ENCODE measurements around the gene CDKN2AIP. TPM values are rescaled to one million over a fixed set of nuclear protein-coding genes. Genes with fewer than 3 reads are reported as not detected.

Gene CDKN2AIP
- 7.0 and 15.9 TPM in 2 replicates for total RNA-seq (2014; rRNA removed; shearing (Covaris generic))

DNA sequence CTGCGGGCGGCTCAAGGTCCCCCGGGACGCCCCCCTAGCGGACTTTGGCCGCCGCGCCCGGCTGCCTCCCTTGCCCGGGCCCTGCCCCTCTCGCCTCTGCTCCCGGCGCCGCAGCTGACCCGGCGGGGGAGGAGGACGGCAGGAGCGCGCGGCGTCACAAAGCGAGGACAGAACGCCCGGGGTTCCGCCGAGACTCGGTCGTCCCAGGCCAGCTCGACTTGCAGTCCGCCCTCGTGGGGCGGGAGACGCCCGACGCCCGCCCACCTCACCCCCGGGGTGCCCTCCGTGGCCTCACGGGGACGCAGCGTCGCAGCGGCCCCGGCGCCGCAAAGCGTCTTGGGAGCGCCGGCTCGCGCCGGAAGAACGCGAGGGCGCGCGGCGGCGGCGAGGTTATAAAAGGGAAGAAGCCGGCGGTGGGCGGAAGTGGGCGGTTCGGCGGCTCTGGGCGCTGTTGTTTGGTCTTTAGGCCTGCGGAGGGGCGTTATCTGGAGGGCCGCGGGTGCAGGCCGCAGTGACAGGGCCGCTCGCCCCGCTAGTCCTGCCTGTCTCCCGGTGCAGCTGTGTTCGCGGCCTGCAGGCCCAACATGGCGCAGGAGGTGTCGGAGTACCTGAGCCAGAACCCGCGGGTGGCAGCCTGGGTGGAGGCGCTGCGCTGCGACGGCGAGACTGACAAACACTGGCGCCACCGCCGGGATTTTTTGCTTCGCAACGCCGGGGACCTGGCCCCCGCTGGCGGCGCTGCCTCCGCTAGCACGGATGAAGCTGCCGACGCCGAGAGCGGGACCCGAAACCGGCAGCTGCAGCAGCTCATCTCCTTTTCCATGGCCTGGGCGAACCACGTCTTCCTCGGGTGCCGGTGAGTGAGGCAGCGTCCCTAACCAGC is at the start of gene CDKN2AIP:
Gene CDKN2AIP (plus strand): TSS at position 423 of the 883 bp plus-strand sequence. CDS start 162 bp downstream, at position 585.
- peak; percentile 89 for DNase-seq (ENCODE audit: low read depth)

- no peak for DNase-seq (ENCODE audit: low read depth)
Observed at GRCh38 chr4:183395395-183395794, 49.0 kb upstream of the CDKN2AIP start.

DNA sequence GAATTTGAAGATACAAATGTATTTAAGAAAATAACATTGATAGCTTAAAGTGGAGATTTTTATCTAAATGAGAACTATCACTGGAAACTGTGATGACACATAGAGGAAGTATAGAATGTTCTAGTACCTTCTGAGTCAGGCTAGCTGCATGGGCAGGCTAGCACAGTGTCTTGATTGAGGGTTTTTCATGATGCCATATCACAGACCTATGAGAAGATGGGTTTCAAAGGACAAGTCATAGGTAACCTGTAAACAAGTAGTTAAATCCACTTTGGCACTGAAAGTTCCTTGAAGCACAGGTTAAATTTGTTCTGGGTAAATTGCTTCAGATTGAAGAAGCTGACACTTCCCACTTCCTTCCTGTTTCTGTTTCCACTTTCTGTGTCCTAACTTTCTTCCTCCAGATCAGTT is 48.2 kb upstream of the CDKN2AIP start:
- DNase-seq (ENCODE audit: low read depth): no peak

DNA sequence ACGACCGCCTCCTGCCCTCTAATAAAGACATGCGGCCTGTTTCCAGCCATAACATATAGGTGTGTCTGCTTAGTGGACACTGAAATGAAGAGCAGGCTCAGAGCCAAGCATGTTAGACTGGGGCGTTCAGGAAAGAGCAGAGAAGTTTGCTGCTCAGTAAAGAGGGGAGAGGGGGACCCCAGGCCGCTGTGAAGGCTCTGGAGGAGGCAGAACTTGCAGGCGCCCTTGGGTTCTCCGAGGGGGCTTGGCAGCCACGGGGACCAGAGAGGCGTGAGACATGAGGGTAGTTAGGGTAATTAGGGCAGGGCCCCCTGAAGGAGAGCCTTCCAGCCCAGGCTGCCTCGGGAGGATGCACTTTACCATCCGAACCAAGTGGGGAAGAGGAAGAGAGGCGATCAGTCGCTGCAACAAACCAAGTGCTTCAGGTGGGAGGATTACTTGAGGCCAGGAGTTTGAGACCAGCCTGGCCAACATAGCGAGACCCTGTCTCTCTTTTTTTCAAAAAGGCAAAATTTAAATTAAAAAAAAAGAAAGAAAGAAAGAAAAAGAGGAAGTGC is 46.6 kb upstream of the CDKN2AIP start:
- no peak for DNase-seq (ENCODE audit: low read depth)

DNA sequence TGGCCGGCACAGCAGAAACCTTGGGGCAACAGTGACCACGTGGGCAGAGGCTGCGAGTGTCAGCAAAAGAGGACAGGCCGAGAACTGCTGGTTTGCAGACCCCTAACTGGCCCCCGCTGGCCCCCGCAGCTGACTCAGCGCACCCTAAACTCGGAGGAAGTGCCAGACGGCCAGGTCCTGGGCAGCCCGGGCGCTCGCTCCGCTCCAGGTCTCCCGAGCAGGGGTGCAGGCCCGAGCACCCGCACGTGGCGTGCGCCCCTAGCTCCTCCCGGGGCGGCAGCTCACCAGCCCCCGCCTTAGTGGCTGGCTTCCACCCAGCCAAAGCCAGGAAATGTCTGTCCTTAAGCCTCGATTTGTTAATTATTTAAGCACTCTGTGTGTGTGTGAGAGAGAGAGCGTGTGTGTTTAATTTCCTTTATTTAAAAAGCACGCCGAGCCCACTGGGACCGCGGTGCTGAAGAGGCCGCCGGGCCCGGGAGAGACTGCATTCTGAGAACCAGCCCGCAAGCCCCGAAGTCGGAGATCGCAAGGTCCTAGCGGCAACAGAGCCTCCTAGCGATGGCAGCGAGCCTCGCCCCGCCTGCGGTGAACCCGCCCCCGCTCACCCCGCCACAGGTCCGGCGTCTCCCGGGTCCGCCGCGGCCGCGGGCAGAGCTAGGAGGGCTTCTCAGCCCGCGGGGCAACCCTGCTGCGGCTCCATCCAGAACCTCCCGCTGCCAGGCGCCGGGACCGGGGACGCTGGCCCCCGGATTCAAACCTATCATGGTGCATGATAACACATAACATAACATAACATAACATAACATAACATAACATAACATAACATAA is 45.9 kb upstream of the CDKN2AIP start:
- peak; percentile 71 for DNase-seq (ENCODE audit: low read depth)

- DNase-seq (ENCODE audit: low read depth): no peak
Observed at GRCh38 chr4:183399126-183399522, 45.3 kb upstream of the CDKN2AIP start.

DNA sequence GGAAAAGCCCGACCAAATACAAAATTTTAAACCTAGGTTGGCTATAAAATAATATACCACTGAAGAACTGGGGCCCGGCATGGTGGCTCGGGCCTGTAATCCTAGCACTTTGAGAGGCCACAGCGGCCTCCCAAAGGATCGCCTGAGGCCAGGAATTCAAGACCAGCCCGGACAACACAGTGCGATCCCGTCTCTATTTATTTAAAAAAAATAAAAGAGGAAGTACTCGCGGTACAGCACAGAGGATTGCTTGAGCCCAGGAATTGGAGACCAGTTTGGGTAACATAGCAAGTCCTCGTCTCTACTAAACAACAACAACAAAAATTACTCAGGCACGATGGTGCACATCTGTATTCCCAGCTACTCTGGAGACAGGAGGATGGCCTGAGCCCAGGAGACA is 44.8 kb upstream of the CDKN2AIP start:
- DNase-seq (ENCODE audit: low read depth): no peak

GRCh38 chr4:183400035-183400434 is 44.4 kb upstream of the CDKN2AIP start:
- DNase-seq (ENCODE audit: low read depth): no peak

DNA sequence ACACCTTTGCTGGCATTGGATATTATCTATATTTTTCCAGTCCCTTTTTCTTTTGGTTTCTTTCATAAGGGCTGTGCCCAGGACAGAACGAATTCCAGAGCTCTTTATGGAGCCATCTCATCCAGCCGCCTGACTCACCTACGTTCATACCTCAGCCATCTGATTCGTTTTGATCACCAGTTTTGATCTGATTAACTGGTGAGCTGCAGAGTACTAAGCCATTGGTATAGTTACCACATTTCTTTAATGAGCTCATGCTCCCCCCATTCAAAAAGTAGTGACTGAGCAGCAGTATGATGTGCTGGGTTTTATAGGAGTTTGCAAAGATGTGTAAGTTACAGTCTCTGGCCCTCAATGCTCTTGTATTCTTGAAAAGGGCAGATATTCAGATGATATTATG is 43.0 kb upstream of the CDKN2AIP start:
- DNase-seq (ENCODE audit: low read depth): no peak

- peak; percentile 66 for DNase-seq (ENCODE audit: low read depth)
Observed at GRCh38 chr4:183402771-183403170, 41.7 kb upstream of the CDKN2AIP start.

- DNase-seq (ENCODE audit: low read depth): no peak
Observed at GRCh38 chr4:183403486-183403885, 41.0 kb upstream of the CDKN2AIP start.

DNA sequence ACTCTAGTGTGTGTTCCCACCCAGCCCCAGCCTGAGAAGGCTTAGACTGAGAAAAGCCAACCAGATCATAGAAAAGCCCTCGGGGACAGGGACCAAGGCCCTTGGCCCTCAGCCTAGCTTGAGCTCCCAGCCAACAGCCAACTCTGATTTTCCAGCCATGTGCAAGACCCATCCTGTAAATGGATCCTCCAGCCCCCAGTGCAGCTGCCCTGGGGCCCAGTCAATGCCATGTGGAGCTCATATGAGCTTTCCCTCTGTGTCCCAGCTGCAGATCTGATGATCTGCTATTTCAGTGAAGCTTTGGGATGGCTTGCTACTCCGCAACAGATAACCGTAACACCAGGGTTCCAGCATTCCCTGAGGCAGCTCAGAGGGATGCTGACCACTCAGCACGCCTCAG is 40.5 kb upstream of the CDKN2AIP start:
- no peak for DNase-seq (ENCODE audit: low read depth)

DNA sequence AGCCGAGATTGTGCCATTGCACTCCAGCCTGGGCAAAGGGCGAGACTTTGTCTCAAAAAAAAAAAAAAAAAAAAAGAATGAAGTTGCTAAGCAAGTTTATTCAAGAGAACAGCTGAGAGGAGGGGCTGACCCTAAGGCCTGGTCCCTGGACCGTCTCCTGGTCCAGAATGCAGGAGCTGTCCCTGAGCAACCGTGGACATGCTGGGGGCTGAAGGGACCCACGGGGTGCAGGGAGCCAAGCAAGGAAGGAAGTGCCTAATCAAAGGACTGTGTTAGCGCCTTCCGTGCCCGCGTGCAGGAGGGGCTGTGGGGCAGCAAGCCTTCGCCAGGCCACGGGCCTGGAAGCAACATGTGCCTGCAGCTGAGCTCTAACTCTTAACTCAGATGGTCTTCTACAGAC is 39.1 kb upstream of the CDKN2AIP start:
- no peak for DNase-seq (ENCODE audit: low read depth)

DNA sequence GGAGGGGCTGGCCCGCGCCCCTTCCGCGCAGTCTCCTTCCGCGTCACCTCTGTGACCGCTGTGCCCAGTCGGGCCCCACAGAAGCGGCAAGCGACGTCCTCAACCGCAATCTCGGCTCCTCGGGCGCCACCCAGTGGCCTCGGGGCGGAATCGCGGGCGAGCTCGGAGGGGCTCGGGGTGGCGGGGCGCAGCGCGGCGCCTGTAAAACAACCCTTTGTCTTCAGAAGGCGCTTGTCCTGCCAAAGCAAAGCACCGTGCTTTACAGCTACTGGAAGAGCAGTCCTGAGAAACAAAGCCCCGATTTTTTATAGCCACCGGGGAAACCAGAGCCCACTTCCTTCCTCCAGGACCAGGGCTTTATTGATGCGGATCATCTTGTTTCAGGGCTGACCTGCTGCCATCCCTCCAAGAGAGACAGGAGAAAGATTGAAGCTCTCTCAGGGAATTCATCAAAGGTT is 37.3 kb upstream of the CDKN2AIP start:
- peak; percentile 73 for DNase-seq (ENCODE audit: low read depth)

DNA sequence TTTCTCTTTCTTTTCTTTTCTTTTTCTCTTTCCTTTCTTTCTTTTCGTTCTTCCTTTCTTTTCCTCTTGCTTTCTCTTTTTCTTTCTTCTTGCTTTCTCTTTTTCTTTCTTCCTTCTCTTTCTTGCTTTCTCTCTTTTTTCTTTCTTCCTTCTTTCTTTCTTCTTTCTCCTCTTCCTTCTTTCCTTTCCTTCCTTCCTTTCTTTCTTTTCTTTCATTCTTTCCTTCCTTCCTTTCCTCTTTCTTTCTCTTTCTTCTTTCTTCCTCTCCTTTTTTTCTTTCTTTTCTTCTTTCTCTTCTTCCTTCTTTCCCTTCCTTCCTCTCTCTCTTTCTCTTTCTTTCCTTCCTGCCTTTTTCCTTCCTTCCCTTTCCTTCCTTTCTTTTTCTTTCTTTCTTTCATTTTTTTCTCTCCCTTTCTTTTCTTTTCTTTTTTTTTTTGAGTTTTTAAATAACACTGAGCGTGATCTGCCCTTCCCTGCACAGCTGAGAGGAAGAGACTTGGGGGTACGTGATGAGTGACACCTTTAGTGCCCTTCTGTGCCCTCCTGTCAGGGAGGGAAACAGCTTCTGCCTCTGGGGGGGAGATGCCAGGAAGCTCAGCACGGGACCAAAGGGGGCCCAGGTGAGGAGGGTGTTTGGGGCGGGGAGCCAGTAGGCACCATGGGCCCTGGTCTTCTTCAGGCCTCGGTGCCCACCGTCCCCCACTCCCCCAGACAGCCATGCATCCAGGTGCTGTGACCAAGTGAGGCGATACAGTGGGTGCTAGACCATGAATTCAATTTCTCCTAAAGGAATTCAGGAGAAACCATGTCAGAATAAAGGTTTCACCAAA is 36.6 kb upstream of the CDKN2AIP start:
- DNase-seq (ENCODE audit: low read depth): no peak

DNA sequence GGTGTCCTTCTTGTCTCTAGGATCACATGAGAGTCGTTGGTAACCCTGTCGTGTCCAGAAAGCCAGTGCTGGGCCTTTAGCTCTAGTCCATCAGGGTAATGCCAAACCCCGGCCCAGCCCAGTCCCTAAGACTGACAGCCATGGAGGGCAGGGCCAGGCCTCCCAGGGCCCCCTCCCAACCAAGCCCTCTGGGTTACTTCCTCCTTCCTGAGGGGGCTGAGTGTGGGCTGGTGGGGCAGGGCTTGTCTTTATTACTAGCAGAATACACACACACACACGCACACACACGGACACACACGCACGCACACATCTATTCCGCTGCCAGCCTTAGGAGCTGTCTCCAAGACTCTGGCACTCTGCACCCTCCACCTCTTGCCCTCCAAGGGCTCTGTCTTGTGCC is 35.6 kb upstream of the CDKN2AIP start:
- DNase-seq (ENCODE audit: low read depth): no peak

DNA sequence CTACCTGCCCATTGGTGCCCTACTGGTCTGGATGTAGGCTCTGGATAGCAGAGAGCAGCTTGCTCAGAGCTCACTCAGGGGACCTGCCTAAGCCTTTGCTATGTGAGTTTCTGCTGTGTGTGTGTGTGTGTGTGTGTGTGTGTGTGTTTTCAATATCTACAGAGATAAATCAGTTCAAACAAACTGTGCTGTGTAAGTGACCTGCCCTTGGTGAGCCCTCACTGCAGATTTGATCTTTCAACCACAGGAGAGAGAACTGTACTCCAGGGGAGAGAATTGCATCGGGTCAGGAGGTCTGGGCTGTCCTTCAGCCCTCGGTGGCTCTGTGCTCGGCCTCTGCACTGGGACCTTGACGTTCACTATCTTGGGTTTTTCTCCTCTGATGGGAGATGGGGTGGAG is 35.0 kb upstream of the CDKN2AIP start:
- DNase-seq (ENCODE audit: low read depth): no peak

- DNase-seq (ENCODE audit: low read depth): no peak
Observed at GRCh38 chr4:183409934-183410333, 34.5 kb upstream of the CDKN2AIP start.

DNA sequence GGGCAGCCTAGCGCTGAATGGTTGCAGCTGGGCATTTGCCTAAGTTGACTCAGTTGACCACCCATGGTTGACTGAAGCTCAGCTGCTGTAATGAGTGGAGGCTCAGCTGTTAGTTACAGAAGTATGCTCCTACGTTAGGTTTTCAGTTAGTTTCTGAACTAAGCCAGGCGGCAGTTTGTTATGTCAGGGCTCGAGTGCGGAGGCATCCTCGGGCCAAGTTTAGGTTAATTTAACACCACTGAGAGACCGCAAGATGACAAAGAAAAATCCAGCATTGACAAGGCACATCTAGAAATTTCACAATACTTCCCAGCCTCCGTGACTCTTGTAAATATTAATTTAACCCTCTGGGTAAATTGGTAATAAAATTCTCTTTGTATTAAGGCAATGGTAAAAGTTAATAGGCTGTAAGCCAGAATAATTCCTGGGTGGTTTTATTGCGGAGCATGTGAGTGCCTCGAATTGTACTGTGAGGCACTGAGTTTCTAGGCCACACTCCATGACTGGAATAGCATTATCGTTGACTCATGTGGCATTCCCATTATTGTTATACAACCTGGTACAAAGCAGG is 33.1 kb upstream of the CDKN2AIP start:
- DNase-seq (ENCODE audit: low read depth): no peak

- DNase-seq (ENCODE audit: low read depth): no peak
Observed at GRCh38 chr4:183412821-183413220, 31.6 kb upstream of the CDKN2AIP start.
